Airway epithelial cell (primary cell): ENCODE results near the gene IGSF10. TPM values are rescaled to one million over a fixed set of nuclear protein-coding genes. Genes with fewer than 3 reads are reported as not detected.

Source experiments
- total RNA-seq: library from RNA; depleted of rRNA; stranded (reverse); fragments of >200 nt; gene quantifications from 2 replicates; pipeline ENCODE4 v1.2.3, GENCODE V29; 2015

The IGSF10 gene
- under 0.01 and 0.07 TPM in 2 replicates for total RNA-seq

GRCh38 chr3:151460774-151461450 is at the start of gene IGSF10:
Gene IGSF10, minus strand, starts transcription at chr3:151461061. Its CDS starts 2,352 bp downstream, at chr3:151458709.

Other genes with a start within 250 kb of the IGSF10 start
- 0.07 TPM in 1 of 2 replicates, not detected in the other for gene P2RY14, start 182.5 kb downstream of the IGSF10 start, total RNA-seq
- gene GPR87, start 144.2 kb downstream of the IGSF10 start, total RNA-seq, result 69.9 and 74.1 TPM in 2 replicates
- not detected in 2 replicates for gene P2RY13, start 131.5 kb downstream of the IGSF10 start, total RNA-seq
- gene P2RY12, start 76.3 kb downstream of the IGSF10 start, total RNA-seq, result not detected in 2 replicates